ENCODE measurements around the gene VNN1.
A peak's percentile ranks its signal among the peaks of the same experiment; 100 is the strongest.
"Not testable (repeated sequence)": the region's sequence is repeated elsewhere in the genome, so short reads cannot be mapped to it uniquely, and the experiment has no call there.

The VNN1 gene

DNA sequence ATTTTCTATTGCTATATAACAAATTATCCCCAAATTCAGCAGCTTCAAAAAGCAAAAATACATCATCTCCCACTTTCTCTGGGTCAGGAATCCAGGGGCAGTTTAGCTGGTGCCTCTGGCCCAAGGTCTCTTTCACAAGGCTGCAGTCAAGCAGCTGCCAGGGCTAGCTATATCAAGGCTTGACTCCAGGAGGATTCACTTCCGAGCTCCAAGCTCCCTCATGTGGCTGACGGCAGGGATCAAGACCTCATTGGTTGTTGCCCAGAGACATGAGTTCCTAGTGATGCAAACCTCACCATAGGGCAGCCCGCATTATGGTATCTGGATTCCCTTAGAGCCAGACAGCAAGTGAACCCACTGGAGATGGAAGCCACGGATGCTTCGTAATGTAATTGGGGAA is 1.3 kb upstream of the VNN1 start:
- H3K4me3 ChIP-seq = no peak overlapping the region
- TF ChIP-seq, protein P1, sequence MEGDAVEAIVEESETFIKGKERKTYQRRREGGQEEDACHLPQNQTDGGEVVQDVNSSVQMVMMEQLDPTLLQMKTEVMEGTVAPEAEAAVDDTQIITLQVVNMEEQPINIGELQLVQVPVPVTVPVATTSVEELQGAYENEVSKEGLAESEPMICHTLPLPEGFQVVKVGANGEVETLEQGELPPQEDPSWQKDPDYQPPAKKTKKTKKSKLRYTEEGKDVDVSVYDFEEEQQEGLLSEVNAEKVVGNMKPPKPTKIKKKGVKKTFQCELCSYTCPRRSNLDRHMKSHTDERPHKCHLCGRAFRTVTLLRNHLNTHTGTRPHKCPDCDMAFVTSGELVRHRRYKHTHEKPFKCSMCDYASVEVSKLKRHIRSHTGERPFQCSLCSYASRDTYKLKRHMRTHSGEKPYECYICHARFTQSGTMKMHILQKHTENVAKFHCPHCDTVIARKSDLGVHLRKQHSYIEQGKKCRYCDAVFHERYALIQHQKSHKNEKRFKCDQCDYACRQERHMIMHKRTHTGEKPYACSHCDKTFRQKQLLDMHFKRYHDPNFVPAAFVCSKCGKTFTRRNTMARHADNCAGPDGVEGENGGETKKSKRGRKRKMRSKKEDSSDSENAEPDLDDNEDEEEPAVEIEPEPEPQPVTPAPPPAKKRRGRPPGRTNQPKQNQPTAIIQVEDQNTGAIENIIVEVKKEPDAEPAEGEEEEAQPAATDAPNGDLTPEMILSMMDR (IDR thresholded peaks at IDR 0.05) = no peak
- no peak overlapping the region for H3K27ac ChIP-seq
- DNase-seq (ENCODE audit: low spot score) = no peak

DNA sequence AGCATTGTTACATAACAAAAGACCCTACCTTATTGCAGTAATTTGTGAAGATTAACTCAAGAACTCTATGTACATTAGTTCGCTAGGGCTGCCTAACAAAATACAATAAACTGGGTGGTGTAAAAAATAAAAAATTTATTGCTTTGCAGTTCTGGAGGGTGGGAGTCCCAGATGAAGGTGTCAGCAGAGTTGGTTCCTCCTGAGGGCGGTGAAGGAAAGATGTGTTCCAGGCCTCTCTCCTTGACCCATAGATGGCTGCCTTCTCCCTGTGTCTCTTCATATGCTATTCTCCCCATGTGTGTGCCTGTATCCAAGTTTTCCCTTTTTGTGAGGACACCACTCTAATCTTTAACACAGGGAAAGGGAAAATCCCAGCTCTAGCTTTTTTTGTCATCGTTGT is 305 bp upstream of the VNN1 start:
- no peak for DNase-seq (ENCODE audit: low spot score)
- Histone ChIP-seq H3K4me3 (no peak overlapping the region), H3K27ac (peak overlapping the region in 1 of 2 donors; percentile 45)
- TF ChIP-seq, protein P1 (IDR thresholded peaks at IDR 0.05) = no peak

DNA sequence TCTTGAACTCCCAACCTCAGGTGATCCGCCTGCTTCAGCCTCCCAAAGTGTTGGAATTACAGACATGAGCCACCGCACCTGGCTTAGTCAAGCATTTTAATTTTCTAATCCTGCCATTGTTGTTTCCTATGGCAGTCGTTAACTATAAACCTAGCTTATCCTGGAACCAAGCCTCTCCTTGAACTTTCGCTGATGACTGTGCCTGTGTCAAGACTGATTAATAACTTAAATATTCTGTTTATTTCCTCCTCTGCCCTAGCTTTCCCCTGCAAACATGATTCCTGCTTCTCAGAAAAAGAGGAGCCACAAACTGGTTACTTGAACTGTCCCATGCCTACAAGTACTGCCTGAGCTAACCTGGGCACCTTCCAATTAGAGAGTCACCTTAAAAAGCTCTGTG is 1.5 kb downstream of the VNN1 start:
- H3K4me3 ChIP-seq = no peak overlapping the region
- TF ChIP-seq, protein P1 (IDR thresholded peaks at IDR 0.05) = no peak
- H3K27ac ChIP-seq = peak overlapping the region in 1 of 2 donors; percentile 47
- no peak for DNase-seq (ENCODE audit: low spot score)

DNA sequence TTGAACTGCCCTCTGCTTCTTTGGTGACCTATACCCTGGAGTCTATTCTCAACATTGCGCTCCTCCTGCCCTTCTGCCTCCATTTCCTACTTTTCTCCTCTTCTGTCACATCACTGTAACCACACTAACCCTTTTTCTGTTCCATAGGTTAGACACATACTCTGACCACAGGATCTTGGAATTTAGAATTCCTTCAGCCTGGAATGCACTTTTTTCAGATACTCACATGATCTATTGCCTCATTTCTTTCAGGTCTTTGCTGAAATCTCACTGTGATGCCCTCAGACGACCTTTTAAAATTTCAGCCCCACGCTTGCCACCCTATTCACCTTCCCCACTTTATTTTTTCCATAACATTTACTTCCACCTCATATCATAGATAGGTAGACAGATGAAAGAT is 5.1 kb downstream of the VNN1 start:
- TF ChIP-seq, protein P1 (IDR thresholded peaks at IDR 0.05) = no peak
- Histone ChIP-seq H3K27ac (no peak overlapping the region), H3K4me3 (no peak overlapping the region)
- no peak for DNase-seq (ENCODE audit: low spot score)

DNA sequence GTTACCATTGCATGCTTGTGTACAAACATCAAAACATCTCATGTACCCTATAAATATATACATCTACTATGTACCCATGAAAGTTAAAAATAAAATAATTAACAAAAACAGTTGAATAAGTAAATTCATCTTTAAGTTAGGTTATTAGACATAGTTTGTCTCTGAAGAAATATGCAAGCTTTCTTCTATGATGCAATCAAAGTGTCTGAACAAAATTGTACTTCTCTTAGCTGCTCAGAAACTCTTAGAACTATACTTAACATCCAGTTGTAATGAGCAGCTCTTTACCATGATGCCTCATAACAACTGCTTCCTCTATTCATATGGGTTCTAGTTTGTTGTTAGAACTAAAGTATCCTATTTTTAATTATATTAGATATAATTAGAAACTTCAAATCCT is 5.9 kb downstream of the VNN1 start:
- no peak for DNase-seq (ENCODE audit: low spot score)
- TF ChIP-seq, protein P1 (IDR thresholded peaks at IDR 0.05) = no peak
- Histone ChIP-seq H3K27ac (no peak overlapping the region), H3K4me3 (no peak overlapping the region)

DNA sequence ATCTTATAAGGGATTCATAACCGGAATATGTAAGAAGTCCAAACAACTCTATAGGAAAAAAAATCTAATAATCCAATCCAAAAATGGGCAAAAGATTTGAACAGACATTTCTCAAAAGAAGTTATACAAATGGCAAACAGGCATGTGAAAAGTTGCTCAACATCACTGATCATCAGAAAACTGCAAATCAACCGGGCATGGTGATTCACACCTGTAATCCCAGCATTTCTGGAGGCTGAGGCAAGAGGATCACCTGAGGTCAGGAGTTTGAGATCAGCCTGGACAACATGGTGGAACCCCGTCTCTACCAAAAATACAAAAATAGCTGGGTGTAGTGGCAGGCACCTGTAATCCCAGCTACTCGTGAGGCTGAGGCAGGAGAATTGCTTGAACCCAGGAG is 7.1 kb downstream of the VNN1 start:
- DNase-seq (ENCODE audit: low spot score); H3K27ac ChIP-seq; H3K4me3 ChIP-seq: not testable (repeated sequence)

DNA sequence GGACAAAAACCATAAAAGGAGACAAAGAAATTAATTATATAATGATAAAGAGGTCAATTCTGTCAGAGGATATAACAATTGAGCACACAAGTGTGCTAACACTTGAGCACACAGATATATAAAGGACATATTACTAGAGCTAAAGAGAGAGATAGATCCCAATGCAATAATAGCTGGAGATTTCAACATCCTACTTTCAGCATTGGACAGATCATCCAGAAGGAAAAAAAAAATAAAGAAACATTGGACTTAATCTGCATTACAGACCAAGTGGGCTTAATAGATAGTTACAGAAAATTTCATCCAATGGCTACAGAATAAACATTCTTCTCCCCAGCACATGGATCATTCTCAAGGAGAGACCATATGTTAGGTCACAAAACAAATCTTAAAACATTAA is 9.9 kb downstream of the VNN1 start:
- TF ChIP-seq, protein P1 (IDR thresholded peaks at IDR 0.05) = no peak
- DNase-seq (ENCODE audit: low spot score) = no peak
- no peak overlapping the region for H3K4me3 ChIP-seq
- no peak overlapping the region for H3K27ac ChIP-seq

DNA sequence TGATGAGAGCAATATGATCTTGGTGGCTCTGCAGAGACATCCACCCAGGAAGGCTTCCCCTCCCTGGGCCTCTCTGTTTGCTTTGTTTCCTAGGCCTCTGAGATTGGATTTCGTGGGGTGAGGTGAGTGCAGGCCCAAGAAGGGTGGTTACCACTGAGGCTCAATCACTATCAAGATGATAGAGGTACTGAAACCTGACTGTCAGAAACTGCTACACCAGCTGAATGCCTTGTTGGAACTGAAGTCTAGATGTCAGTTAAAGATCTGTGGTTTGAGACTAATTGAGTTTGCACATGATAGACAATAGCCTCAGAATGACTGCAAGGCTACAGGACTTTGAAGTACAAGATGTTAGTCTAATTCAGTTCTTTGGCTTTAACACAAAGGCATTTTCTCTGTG is 15.2 kb downstream of the VNN1 start:
- H3K4me3 ChIP-seq = no peak overlapping the region
- DNase-seq (ENCODE audit: low spot score) = no peak
- no peak overlapping the region for H3K27ac ChIP-seq
- TF ChIP-seq, protein P1 (IDR thresholded peaks at IDR 0.05) = no peak

Measured in coronary artery (tissue), 2 donors.